Heart left ventricle (tissue), 16 donors: ENCODE results near the gene GCFC2. TPM values are rescaled to one million over a fixed set of nuclear protein-coding genes. Genes with fewer than 3 reads are reported as not detected.

ENCODE experiments used
- ATAC-seq, 4 donors: fragments of 200-7000 bp; cut with Tn5 transposase; one replicate each; pipeline ENCODE4 v1.9.1; 2020 to 2022; ENCODE audit warnings: moderate library complexity in 4 of 4, mild to moderate bottlenecking in 3 of 4, moderate number of reproducible peaks in 1 of 4
- DNase-seq, 5 donors: peaks; one replicate each; pipeline ENCODE4 v3.0.0-alpha.2; 2020
- H3K27ac ChIP-seq, 12 donors: fragments of 200-600 bp; sonication (generic) in 4 of 12; one replicate each; pipeline versions ENCODE4 v1.5.0 to v1.8.0; 2016 to 2022; ENCODE audit warnings: mild to moderate bottlenecking in 2 of 12
- H3K27me3 ChIP-seq, 9 donors: fragments of 200-600 bp; sonication (generic) in 2 of 9; one replicate each; pipeline versions ENCODE4 v1.5.1 to v1.8.0; 2016 to 2022; ENCODE audit warnings: mild to moderate bottlenecking in 3 of 9
- H3K36me3 ChIP-seq, 9 donors: fragments of 200-600 bp; sonication (generic) in 2 of 9; one replicate each; pipeline versions ENCODE4 v1.5.0 to v1.8.0; 2018 to 2022; ENCODE audit warnings: mild to moderate bottlenecking in 2 of 9
- H3K4me1 ChIP-seq, 12 donors: fragments of 200-600 bp; sonication (generic) in 4 of 12; one replicate each; pipeline versions ENCODE4 v1.5.0 to v1.8.0; 2016 to 2022; ENCODE audit warnings: mild to moderate bottlenecking in 3 of 12
- H3K4me3 ChIP-seq, 12 donors: fragments of 200-600 bp; sonication (generic) in 4 of 12; one replicate each; pipeline versions ENCODE4 v1.5.0 to v1.8.0; 2017 to 2022; ENCODE audit warnings: mild to moderate bottlenecking in 9 of 12, moderate library complexity in 4 of 12
- H3K9me3 ChIP-seq, 12 donors: fragments of 200-600 bp; sonication (generic) in 4 of 12; one replicate each; pipeline versions ENCODE4 v1.5.0 to v1.8.0; 2016 to 2022; ENCODE audit warnings: mild to moderate bottlenecking in 1 of 12
- CTCF ChIP-seq, 12 donors: fragments of 200-600 bp; sonication (generic) in 4 of 12; IDR thresholded peaks; one replicate each; pipeline versions ENCODE4 v1.5.0 to v1.8.0; 2018 to 2022; ENCODE audit warnings: antibody characterized with exemption in 12 of 12, mild to moderate bottlenecking in 5 of 12
- POLR2A ChIP-seq, 2 donors: fragments of 450-650 bp; IDR thresholded peaks; one replicate each; pipeline ENCODE4 v1.6.1; 2017; ENCODE audit warnings: antibody characterized with exemption in 2 of 2, mild to moderate bottlenecking in 2 of 2, moderate library complexity in 2 of 2
- WGBS, 4 donors: extraction: QIAGEN DNeasy Blood & Tissue Kit in 2 of 4; methylation state at CpG; one replicate each; pipeline versions ENCODE4 v1.1.5 to v1.1.7; 2013 to 2018; 5-methylcytosine and 5-hydroxymethylcytosine counted together
- intact Hi-C, 10 donors: fragments of 100-400 bp; cut with DNase I; formaldehyde crosslinking; loops; one replicate each; pipeline versions ENCODE4 v1.11.1 to v1.14.2; 2022
- polyA plus RNA-seq, 2 donors: library from polyadenylated mRNA; stranded (reverse); fragments of 200-250 nt; gene quantifications; one replicate each; pipeline ENCODE4 v1.2.3, GENCODE V29; 2013
- total RNA-seq, 9 donors: library from RNA; depleted of rRNA in 2 of 9; stranded (reverse); fragments of >200 nt in 2 of 9; fragmentation: NEBNext Ultra II Directional in 3 of 9; extraction: Animal tissue kit (Norgen Biotek cat#: 25700) in 3 of 9; gene quantifications; one replicate each; pipeline versions ENCODE4 v1.1.0 to v1.2.4, GENCODE V29; 2016 to 2023
- donor health status: ischemic (EF 13 %, LVEDD 7.1; RV severe dilation, severe dysfunction).
- donor health status: healthy with polysubstance abuse.
- donor health status: DM: no; HTN: yes; CAD: no.
- donor health status: DM: no; HTN: no; CAD: no.
- donor health status: ischemic (EF 25% LVEDD 6.9; RV normal size, moderate dysfunction).
- donor health status: ischemic (EF 25% LVEDD 5.7; RV mildly dilated, moderate dysfunction).
- donor health status: healthy.
- donor health status: DM: yes; HTN: yes; CAD: no.
- donor health status: ischemic (EF 35%, LVEDD 5.7; RV mildly dilated, moderate dysfunction).
- donor health status: nonischemic (EF 11% LVEDD 7.7; RV severe dilation, severe dysfunction).
- donor health status: DM: yes; HTN: yes; CAD: no.
- donor health status: PGD.
- donor health status: ischemic (EF 29% LVEDD 5.4; RV normal size, mild dysfunction).
- donor health status: nonischemic (EF 23%, LVEDD 6.1; RV moderate dilation, normal function).

The GCFC2 gene
- total and polyA plus RNA-seq, 11 donors, result 7.2 to 16.5 (median 13.2) TPM

GRCh38 chr2:75728614-75729419 lies 18.1 kb upstream of the GCFC2 start:
- ATAC-seq, result no peak
- H3K4me1 ChIP-seq, result no peaks in the 10 kb centered on the region
- TF ChIP-seq CTCF (IDR thresholded peaks at IDR 0.05) (no peak), POLR2A (IDR thresholded peaks at IDR 0.05) (no peak)
- peaks cover 0 to 16% (median 3%) of the 10 kb centered on the region in 9 donors for H3K27me3 ChIP-seq
- intact Hi-C loops, result no loop called here
- H3K4me3 ChIP-seq, result no peak overlapping the region
- 65 to 80% (median 73%) methylated on average over 6 of the region's 6 CpGs for WGBS, 4 donors
- no peak for DNase-seq
- H3K9me3 ChIP-seq, result no peaks in the 10 kb centered on the region
- H3K36me3 ChIP-seq, result no peaks in the 10 kb centered on the region
- H3K27ac ChIP-seq, result no peak overlapping the region

GRCh38 chr2:75722687-75723086 lies 12.0 kb upstream of the GCFC2 start:
- peaks cover 0 to 8% (median 0%) of the 10 kb centered on the region in 12 donors for H3K9me3 ChIP-seq
- ATAC-seq, result no peak
- H3K36me3 ChIP-seq, result no peaks in the 10 kb centered on the region
- H3K27ac ChIP-seq, result no peak overlapping the region
- no peaks in the 10 kb centered on the region for H3K4me1 ChIP-seq
- no peak overlapping the region for H3K4me3 ChIP-seq
- intact Hi-C loops, result no loop called here
- TF ChIP-seq POLR2A (IDR thresholded peaks at IDR 0.05) (no peak), CTCF (IDR thresholded peaks at IDR 0.05) (no peak)
- peaks cover 0 to 21% (median 3%) of the 10 kb centered on the region in 9 donors for H3K27me3 ChIP-seq
- DNase-seq, result no peak

- 80 to 88% (median 83%) methylated on average over 1 of the region's 1 CpG for WGBS, 4 donors
Measured at GRCh38 chr2:75720525-75720924, 9.8 kb upstream of the GCFC2 start.

More at GRCh38 chr2:75720525-75720924, 9.8 kb upstream of the GCFC2 start:
- no peak for DNase-seq
- ATAC-seq, result no peak
- H3K4me1 ChIP-seq, result no peaks in the 10 kb centered on the region
- no peaks in the 10 kb centered on the region for H3K36me3 ChIP-seq
- H3K27ac ChIP-seq, result no peak overlapping the region
- TF ChIP-seq POLR2A (IDR thresholded peaks at IDR 0.05), result no peak
- no peak for TF ChIP-seq CTCF (IDR thresholded peaks at IDR 0.05)
- H3K9me3 ChIP-seq, result peaks cover 0 to 8% (median 0%) of the 10 kb centered on the region in 12 donors
- H3K27me3 ChIP-seq, result peaks cover 0 to 7% (median 0%) of the 10 kb centered on the region in 9 donors
- intact Hi-C loops, result no loop called here
- no peak overlapping the region for H3K4me3 ChIP-seq
